Lower leg skin (tissue), 3 donors: ENCODE data around the gene HSPA1A.
"Not testable (repeated sequence)": the region's sequence is repeated elsewhere in the genome, so short reads cannot be mapped to it uniquely, and the experiment has no call there.

Source experiments
- CTCF ChIP-seq, 3 donors: fragments of 450-650 bp; IDR thresholded peaks; one replicate each; pipeline ENCODE4 v1.5.1; 2016; ENCODE audit warnings: antibody characterized with exemption in 3 of 3, mild to moderate bottlenecking in 3 of 3, moderate library complexity in 2 of 3
- POLR2A ChIP-seq, 2 donors: fragments of 450-650 bp; IDR thresholded peaks; one replicate each; pipeline ENCODE4 v1.6.1; 2016 to 2017; ENCODE audit warnings: antibody characterized with exemption in 2 of 2, mild to moderate bottlenecking in 1 of 2, moderate library complexity in 1 of 2

- not testable (repeated sequence) for TF ChIP-seq CTCF, POLR2A (IDR thresholded peaks at IDR 0.05)
Observed at GRCh38 chr6:31838114-31838553, 22.8 kb downstream of the HSPA1A start.
